Measurements from ENCODE around the gene DYNC1LI1. TPM values are rescaled to one million over a fixed set of nuclear protein-coding genes. Genes with fewer than 3 reads are reported as not detected.
A peak's percentile ranks its signal among the peaks of the same experiment; 100 is the strongest.
"Not testable (repeated sequence)": the region's sequence is repeated elsewhere in the genome, so short reads cannot be mapped to it uniquely, and the experiment has no call there.

Gene DYNC1LI1
- total RNA-seq, 1 donor from 2014 or later: 37.6 TPM

DNA sequence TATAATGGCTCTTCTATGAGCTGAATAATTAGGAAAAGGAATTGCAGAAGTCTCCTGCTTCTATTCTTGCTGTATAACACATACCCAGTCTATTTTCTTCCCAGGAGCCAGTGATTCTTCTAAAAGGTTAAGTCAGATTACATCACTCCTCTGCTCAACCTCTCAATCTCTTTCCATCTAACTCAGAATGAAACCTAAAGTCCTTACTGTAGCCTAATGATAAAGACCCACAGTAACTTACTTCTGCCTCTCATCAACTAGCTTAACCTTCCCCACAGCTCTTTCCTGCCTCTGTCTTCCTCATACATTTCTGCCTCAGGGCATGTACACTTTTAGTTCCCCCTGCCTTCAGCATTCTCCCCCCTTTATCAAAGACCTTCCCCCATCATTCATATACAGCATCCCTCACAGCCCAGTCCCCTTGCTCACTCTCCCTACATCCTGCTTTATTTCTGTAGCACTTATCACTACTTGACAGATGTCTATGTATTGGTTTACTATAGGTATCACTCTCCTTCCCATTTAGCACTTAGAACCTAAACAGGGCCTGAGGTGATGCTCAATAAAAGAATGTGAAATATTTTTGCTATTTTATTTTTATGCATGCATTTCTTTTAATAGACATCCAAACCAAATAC lies 39.5 kb downstream of the DYNC1LI1 start:
- DNase-seq: no peak

DNA sequence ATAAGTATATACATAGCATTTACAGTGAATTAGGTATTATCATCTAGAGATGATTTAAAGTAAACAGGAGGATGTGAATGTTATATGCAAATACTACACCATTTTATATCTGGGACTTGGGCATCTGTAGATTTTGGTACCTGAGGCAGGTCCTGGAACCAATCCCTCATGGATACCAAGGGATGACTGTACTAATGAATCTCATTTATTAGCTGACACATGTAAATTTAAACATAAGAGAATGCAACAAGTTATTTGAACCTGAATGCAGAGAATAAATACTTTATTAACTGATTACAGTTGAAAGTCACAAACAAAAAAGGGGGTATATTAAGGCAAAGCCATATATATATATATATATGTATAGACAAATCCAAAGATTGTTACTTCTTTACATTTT lies 44.9 kb downstream of the DYNC1LI1 start:
- DNase-seq: no peak

DNA sequence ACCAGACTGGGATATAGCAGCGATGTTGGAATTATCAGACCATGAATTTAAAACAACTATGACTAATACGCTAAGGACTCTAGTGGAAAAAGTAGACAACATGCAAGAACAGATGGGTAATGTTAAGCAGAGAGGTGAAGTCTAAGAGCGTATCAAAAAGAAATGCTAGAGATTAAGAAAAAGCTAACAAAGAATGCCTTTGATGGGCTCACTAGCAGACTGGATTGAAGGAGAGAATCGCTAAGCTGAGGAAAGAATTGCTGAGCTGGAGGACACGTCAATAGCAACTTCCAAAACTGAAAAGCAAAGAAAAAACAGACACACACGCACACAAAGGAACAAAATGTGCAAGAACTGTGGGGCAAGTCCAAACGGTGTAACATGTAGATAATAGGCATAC lies 48.0 kb downstream of the DYNC1LI1 start:
- DNase-seq: no peak

DNA sequence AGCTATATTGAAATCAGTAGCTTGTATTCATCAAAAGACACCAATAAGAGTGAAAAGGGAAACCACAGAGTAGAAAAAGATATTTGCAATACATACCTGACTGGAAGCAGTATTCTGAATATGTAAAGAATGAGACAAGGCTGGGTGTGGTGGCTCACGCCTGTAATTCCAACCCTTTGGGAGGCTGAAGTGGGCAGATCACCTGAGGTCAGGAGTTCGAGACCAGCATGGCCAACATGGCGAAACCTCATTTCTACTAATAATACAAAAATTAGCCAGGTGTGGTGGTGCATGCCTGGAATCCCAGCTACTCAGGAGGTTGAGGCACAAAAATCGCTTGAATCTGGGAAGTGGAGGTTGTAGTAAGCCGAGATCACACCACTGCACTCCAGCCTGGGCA lies 51.7 kb downstream of the DYNC1LI1 start:
- DNase-seq: not testable (repeated sequence)

DNA sequence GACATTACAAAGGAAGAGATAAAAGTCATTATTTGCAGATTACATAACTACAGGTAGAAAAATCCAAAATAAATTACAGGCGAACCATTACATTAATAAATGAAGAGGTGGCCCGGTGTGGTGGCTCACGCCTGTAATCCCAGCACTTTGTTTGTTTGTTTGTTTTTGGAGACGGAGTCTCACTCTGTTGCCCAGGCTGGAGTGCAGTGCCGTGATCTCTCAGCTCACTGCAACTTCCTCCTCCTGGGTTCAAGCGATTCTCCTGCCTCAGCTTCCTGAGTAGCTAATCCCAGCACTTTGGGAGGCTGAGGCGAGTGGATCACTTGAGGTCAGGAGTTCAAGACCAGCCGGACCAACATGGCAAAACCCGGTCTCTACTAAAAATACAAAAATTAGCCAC lies 53.9 kb downstream of the DYNC1LI1 start:
- DNase-seq: not testable (repeated sequence)

DNA sequence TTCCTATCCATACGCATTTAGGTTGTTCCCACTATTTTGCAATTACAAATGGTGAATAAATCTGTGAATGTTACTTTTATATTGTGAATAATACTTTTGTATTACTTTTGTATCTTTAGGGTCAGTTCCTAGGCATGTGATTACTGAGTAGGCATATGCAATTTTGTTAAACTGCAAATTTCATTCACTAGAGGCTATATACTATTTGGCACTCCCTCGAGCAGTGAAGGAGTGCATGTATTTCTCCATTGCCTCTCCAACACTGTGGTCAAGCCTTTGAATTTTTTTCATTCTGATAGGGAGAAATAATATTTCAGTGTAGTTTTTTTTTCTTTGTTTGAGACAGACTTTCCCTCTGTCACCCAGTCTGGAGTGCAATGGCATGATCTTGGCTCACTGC lies 59.7 kb downstream of the DYNC1LI1 start:
- no peak for DNase-seq

DNA sequence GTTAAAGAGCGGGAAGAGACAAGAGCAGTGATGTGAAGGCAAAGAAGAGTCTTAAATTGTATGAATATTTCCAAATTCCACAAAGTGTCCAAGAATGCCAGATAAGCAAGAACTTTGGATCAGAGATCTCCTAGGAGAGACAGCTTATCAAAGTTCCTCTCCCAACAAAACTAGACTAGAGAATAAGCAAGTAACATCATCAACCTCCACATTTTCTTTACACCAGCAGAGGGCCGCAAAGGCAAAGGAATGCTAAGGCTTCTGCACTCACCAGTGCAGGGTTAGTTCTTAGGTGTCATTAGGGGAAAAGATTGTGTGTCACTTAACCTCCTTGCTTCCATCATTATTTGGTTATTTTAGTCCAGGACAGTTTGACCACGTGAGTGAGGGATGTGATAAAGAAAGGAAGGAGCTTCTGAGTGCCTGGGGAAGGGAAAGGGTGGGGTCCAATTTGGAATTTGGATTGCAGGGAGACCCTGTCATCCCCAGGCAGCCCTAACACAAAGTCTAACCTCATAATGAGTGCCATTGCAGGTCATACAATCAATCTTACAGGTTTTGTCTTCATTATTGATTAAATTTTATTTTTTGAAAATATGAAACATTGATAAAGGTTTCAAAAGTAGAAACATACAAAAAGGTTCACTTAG lies 60.5 kb downstream of the DYNC1LI1 start:
- DNase-seq: peak; percentile 56

DNA sequence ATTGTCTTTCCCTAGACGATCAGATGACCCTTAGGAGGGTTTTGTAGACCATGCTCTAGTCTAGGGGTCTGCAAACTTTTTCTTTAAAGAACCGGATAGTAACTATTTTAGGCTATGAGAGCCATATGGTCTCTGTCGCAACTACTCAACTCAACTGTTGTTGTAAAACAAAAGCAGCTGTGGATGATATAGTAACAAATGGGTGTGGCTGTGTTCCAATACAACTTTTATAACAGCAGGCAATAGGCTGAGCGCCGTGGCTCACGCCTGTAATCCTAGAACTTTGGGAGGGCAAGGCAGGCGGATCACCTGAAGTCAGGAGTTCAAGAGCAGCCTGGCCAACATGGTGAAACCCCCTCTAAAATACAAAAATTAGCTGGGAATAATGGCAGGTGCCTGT lies 61.9 kb downstream of the DYNC1LI1 start:
- DNase-seq: peak; percentile 90

DNA sequence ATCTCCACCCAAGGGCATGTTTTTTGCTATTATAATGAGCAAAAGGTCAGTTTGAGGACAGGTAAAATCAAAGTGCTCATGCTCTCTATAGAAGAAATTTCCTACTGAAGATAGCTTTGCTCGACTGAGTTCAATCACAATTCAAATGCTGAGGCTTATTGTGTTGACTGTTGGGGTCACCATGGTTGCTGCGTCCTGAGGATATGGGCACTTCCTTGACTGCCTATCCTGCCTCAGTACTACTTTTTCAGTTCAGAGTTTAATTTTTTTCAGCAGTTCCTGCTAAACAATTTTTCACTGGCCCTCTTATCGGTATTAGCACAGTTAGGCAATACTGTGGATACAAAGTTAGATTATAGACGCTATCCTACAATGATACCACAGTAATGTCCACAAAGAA lies 64.2 kb downstream of the DYNC1LI1 start:
- no peak for DNase-seq

DNA sequence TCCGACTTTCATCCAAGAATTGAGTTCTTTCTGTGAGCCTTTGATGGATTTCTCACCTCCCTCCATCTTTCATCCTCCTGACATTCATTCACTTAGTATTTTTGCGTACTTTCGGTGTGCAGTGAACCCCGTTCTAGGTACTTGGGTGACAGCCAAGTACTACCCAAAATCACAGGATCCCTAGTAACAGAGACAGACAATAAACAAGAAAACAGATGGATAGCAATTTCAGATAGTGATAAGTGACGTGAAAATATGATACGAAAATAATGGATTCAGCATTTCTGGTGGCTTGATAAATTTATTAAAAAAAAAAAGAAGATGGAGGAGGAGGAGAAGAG lies 67.7 kb downstream of the DYNC1LI1 start:
- DNase-seq: peak; percentile 68

DNA sequence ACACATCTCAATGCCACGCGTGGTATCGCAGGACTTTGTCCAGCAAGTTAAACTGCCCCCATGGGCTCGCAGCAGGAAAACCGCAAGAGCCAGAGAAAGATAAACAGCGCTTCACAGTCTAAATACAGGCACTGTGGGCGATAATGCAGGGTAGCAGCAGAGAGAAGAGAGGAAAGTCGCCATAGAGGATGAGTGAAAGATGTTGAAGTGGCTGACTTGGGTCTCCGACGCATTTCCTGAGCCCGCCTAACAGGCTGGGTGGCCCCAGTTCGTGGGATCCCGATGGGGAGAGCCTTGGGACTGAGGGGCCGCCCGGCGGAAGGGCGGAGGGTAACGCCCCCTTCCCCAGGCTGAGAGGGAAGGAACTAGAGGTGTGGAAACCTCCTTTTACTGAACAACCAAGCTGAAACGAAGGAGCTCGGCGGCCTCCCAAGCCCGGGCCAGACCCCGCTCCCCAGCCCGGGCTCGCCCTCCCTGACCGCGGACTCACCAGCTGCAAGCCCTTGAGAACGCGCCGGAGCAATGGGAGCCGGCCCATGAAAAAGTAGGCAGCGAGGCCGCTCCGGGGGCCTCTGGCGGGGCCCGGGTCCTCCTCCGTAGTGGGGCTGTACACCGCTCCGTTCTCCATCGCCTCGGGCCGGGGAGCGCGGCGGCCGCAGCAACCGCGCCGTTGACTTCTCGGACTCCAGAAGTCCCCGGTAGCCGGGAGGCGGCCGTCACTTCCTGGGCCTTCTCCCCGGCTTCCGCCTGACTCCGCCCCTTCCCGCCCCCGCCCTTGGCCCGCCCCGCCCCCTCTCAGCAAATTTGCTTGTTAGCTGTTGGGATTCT lies 68.3 kb downstream of the DYNC1LI1 start, which contains the start of gene CMTM6:
Gene CMTM6 (minus strand): TSS at position 735 of the 828 bp plus-strand sequence. CDS start 107 bp downstream, at position 628.
- DNase-seq: peak; percentile 39

DNA sequence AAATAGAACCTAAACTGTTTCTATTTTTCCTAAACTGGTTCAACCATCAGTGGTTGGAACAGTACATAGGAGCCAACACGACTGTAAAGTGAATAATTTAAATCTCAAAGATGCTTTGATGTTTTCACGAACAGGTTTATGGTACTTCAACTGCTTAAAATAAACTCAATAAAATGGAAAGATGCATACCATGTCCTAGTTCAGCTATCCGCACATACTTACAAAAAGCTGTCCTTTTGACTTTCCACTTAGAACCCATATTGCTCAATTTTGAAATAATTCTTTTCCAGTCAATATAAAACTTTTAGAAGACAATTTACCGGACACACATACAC lies 68.9 kb downstream of the DYNC1LI1 start:
- no peak for DNase-seq

DNA sequence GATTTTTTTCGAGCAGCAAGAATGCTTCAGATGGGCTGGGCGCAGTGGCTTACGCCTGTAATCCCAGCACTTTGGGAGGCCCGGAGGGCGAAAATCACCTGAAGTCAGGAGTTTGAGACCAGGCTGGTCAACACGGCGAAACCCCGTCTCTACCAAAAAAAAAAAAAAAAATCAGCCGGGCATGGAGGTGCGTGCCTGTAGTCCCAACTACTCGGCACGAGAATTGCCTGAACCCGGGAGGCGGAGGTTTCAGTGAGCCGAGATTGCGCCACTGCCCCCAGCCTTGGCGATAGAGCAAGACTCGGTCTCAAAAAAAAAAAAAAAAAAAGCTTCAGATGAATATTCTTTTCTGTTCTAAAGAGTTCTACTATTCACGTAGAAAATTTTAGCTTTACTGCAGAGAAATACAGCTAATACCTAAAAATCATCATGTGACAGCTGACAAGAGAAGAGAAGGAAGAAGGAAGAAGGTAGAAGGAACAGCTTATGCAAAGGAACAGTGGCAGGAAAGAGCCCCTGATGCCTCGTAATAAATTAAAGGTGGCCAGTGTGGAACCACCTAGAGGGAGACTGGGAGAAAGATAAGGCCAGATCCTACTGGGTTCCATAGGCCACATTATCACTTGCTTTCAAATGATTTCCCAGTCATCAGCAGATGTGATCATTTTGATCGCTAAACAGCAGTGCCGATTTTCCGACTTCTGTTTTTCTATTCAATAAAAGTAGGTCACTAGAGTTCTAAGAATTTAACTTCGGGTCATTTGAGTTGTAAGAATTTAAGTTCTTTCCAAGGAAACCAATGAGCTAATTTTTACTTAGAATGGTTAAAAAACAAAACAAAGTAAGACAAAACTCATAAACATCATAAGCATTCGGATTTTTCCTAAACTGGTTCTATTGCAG lies 69.5 kb downstream of the DYNC1LI1 start:
- no peak for DNase-seq

DNA sequence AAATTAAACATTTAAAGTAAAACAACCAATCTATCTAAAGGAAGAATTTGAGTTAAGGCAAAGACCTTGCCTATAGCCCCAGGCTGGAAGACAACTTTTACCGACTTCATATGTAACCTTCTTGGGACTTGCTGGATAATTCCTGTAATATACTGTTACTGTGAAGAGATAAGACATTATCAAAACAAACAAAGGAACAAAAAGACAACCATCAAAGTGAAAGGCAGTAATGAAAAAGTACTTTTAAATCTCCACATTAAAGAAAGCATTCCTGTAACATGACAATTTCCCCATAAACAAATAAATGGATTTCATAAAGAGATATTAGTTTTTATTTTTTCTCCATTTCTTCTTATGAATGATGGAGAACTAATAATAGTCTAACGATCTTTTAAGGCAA lies 70.4 kb downstream of the DYNC1LI1 start:
- no peak for DNase-seq

DNA sequence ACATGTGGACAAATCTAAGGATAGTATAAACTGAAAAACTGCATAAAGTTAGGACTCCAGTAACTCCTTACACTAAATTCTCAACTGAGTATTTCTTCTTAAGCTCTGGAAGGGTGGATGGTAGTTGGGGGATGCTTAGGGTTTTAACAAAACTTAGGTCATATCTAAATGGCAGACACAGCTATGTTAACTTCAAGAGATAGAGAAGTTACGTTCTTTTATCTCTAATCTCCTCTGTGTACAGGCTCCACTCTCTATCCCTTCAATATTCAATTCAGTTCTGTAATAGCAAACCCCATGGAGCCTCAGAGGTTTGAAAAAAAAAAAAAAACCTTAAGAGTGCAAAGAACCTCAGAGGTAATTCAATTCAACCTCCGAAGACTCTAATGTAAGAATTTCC lies 71.1 kb downstream of the DYNC1LI1 start:
- DNase-seq: no peak

DNA sequence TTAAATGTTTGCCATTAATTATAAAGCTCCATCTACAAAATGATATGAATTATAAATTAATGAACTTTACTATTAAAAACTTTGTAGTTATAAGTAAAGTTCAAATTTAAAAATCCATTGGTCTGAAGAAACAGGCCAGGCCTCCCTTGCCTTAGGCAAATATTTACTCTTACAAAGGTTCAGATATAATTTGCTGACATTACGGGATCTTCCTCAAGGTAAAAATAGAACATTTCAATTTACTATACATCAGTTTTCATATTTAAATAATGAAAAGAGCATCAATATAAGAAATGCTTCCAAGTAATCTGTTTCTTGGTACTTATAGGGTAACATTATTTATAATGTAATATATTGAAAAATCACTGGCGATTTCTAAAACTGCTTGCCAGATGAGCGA lies 71.7 kb downstream of the DYNC1LI1 start:
- DNase-seq: no peak

DNA sequence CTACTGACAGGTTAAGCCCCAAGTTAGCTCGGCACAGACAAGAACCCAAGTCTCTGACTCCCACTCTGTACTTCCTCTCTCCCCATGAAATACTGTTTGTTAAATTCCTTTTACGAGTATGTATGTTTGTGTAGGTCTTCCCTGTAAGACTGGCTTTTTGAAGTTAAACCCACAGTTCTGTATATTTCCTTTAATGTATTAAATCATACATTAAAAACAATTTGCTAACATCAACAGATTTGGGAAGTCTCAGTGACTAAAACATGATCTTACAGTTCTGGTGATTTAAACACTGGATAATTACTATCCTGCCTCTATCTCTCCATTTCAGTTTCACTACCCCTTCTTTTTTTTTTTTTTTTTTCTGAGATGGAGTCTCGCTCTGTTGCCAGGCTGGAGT lies 72.4 kb downstream of the DYNC1LI1 start:
- DNase-seq: no peak

DNA sequence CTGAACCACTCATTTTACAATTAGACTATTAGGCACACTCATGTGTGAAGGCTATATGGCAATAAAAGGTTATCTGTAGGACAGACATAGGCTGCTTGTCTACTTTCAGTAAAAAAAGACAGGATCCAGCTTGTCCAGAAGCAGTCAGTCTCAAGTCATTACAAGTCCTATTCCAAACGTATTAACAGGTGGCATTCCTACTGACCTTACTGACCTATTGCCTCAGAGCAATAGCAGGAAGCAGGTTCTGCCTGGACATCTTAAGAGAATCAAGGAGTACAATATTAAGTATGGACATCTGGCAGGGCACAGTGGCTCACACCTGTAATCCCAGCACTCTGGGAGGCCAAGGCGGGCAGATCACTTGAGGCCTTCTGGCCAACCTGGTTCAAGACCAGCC lies 75.0 kb downstream of the DYNC1LI1 start:
- no peak for DNase-seq

DNA sequence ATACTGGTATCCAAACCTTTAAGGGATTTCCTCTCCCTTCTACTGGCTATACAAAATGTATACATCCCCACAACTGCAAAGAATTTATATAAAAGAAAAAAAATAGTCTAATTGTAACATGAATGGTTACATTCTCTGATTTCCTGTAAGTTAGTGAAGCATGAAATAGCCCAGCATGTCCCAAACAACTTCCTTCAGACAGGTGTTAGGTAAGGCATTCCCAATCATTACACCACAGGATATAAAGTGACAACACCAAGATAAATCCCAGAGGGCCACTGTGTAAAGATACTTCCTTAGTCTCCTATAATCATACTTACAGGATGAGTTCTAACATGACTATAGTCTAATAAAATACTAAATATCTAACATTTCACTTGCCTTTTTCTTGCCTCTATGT lies 75.6 kb downstream of the DYNC1LI1 start:
- no peak for DNase-seq

DNA sequence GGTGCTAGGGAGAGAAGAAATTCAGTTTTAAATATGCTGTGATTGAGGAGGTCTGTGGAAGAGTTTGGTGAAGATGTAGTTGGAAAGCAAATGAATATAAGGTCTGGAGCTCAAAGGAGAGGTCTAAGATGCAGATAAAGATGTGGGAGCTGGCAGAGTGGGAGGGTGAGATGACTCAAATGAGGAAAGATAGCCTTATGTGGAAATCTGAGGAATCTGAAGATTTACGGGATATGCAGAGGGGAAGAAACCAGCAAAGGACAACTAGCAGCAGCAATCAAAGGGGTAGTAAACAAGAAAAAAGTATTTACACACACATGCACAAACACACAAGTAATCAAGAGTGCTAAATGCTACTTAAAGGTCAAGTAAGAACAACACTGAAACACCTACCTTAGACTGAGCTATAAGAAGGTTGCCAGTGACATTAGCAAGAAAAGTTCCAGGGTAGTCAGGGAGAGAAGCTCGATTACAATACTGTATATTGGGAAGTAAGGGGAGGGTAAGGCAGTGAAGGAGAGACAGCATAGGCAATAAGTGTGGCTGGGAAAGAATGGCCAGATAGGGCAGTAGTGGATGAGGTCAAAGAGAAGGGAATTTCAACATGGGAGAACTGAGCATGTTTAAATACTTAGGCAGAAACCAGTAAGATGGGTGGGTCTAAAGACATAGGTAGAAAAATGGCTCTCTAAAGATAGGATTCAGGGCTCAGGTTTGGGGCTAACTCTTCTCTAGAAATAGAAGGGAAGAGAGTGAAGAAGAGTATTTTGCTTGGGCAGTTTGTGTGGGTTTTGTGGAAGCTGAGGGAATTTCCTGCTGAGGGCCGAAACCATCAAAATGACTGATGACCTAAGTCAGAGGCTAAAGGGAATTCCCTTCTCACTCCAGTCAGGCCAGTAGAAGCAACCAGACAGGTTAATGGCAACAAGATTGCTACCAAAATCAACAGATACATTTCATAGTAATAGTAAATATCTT lies 76.9 kb downstream of the DYNC1LI1 start:
- no peak for DNase-seq
